DND-41 (cell line): Measurements from ENCODE around the gene COL23A1.

Experiments used
- ATAC-seq: fragments of 200-7000 bp; cut with Tn5 transposase; 3 replicates; pipeline ENCODE4 v1.9.1; 2021; ENCODE audit warnings: low read depth; ENCODE audit not compliant: insufficient read depth
- DNase-seq: peaks from one replicate; pipeline ENCODE4 v3.0.0-alpha.2; 2020
- H2AFZ ChIP-seq: 2 replicates; pipeline ENCODE4 v1.6.0; 2012; ENCODE audit warnings: low read depth, low read length
- H3K27ac ChIP-seq: 2 replicates; pipeline ENCODE4 v1.5.1; 2012; ENCODE audit warnings: low read length, inconsistent platforms
- H3K27me3 ChIP-seq: fragments of 200-600 bp; sonication (generic); 2 replicates; pipeline ENCODE4 v1.6.0; 2012; ENCODE audit warnings: low read length, mild to moderate bottlenecking, inconsistent platforms; ENCODE audit not compliant: insufficient read depth, poor library complexity
- H3K36me3 ChIP-seq: 2 replicates; pipeline ENCODE4 v1.5.1; 2012; ENCODE audit warnings: low read length, inconsistent platforms; ENCODE audit not compliant: insufficient read depth
- H3K4me1 ChIP-seq: 2 replicates; pipeline ENCODE4 v1.5.1; 2012; ENCODE audit warnings: mild to moderate bottlenecking, low read length; ENCODE audit not compliant: insufficient read depth
- H3K4me2 ChIP-seq: 2 replicates; pipeline ENCODE4 v1.6.0; 2012; ENCODE audit warnings: mild to moderate bottlenecking, moderate library complexity, low read length, inconsistent platforms; ENCODE audit not compliant: insufficient read depth
- H3K4me3 ChIP-seq, 2 experiments: fragments of 200-600 bp in 1 of 2; shearing (Covaris generic) in 1 of 2; 2 replicates each; pipeline ENCODE4 v1.5.1; 2012 to 2016; ENCODE audit warnings: inconsistent platforms in 2 of 2, low read length in 2 of 2, mild to moderate bottlenecking in 2 of 2, low read depth in 1 of 2, moderate library complexity in 1 of 2
- H3K79me2 ChIP-seq: 2 replicates; pipeline ENCODE4 v1.6.0; 2012; ENCODE audit warnings: low read length, inconsistent platforms; ENCODE audit not compliant: insufficient read depth
- H3K9ac ChIP-seq: 2 replicates; pipeline ENCODE4 v1.6.0; 2012; ENCODE audit warnings: low read depth, mild to moderate bottlenecking, inconsistent platforms, low read length, moderate library complexity
- H3K9me3 ChIP-seq: 2 replicates; pipeline ENCODE4 v1.5.1; 2012; ENCODE audit warnings: low read length, moderate library complexity, mild to moderate bottlenecking, inconsistent platforms; ENCODE audit not compliant: insufficient read depth, severe bottlenecking
- H4K20me1 ChIP-seq: 2 replicates; pipeline ENCODE4 v1.6.0; 2012; ENCODE audit warnings: low read length; ENCODE audit not compliant: insufficient read depth
- EZH2 ChIP-seq: IDR thresholded peaks from 3 replicates; pipeline ENCODE4 v1.6.1; 2012; ENCODE audit warnings: borderline replicate concordance, low read depth, mild to moderate bottlenecking, moderate library complexity, low read length, inconsistent platforms; ENCODE audit not compliant: severe bottlenecking
- TF ChIP-seq, protein P1 (sequence below): IDR thresholded peaks from 2 replicates; pipeline ENCODE4 v1.5.1; 2012; ENCODE audit warnings: borderline replicate concordance, low read length, moderate library complexity, mild to moderate bottlenecking; ENCODE audit not compliant: poor library complexity, severe bottlenecking; ENCODE audit errors: extremely low read depth

Gene COL23A1

DNA sequence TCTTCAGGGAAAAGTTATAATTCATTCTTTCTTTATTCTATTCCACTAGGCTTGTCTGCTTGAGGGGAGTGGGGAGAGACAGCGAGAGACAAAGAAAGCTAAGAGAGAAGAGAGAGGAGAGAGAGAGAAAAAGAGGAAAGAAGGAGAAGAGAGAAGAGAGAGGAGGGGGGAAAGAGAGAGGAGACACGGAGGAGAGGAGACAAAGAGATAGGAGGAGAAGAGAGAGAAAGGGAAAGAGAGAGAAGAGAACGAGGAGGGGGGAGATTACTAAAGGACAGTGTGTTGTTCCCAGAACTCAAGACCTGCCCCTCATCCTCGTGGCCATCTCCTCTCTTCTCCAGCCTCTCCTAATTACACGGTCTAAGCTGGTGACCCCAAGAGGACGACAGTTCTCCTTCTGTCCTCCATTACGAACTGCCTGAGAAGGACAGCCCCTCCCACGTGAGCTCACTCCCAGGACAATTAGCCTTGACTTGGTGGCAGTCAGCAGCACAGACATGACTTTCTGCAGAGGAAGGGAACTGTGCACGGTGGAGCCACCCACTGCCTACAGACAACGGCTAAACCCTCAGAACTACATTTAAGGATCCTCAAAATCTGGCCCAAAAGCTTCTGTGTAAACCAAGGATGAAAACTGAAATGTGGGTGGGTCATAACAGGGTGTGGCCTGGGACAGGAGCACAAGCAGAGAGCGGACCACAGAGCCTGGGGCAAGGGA is 99.1 kb downstream of the COL23A1 start:
- H2AFZ ChIP-seq = no peak overlapping the region
- no peak overlapping the region for H3K4me3 ChIP-seq

DNA sequence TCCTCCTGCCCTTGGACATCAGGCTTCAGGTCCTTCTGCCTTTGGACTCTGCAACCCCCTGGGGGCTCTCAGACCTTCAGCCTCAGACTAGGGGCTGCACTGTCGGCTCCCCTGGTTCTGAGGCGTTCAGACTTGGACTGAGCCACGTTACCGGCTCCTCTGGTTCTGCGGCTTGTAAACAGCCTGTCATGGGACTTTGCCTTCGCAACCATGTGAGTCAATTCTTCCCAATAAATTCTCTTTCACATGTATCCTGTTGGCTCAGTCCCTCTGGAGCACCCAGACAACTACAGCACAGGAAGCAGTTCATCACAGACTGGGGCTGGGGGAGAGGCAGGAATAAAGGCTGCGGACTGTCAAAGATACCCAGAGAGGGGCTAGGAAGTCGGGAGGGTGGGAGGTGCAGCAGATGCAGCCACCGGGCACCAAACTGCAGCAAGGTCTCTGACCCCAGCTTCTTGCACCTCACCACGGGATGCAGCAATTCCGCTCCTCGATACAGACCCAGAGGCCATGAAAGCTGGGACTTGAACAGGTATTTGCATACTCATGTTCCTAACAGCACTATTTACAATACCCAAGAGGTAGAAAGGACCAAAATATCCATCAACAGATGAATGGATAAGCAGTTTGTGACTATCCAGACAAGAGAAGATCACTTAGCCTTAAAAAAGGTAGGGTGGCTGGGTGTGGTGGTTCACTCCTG is 100.8 kb downstream of the COL23A1 start:
- Histone ChIP-seq H3K4me3 (no peak overlapping the region), H2AFZ (no peak overlapping the region), H3K27me3 (no peaks in the 10 kb centered on the region), H3K36me3 (no peaks in the 10 kb centered on the region), H3K79me2 (no peaks in the 10 kb centered on the region), H3K9me3 (no peaks in the 10 kb centered on the region), H4K20me1 (no peaks in the 10 kb centered on the region), H3K4me2 (no peak overlapping the region), H3K4me1 (no peaks in the 10 kb centered on the region; the same call in 1 of the 2 replicates), H3K27ac (no peak overlapping the region), H3K9ac (no peak overlapping the region)
- no peak for ATAC-seq
- DNase-seq = no peak
- TF ChIP-seq, protein P1, sequence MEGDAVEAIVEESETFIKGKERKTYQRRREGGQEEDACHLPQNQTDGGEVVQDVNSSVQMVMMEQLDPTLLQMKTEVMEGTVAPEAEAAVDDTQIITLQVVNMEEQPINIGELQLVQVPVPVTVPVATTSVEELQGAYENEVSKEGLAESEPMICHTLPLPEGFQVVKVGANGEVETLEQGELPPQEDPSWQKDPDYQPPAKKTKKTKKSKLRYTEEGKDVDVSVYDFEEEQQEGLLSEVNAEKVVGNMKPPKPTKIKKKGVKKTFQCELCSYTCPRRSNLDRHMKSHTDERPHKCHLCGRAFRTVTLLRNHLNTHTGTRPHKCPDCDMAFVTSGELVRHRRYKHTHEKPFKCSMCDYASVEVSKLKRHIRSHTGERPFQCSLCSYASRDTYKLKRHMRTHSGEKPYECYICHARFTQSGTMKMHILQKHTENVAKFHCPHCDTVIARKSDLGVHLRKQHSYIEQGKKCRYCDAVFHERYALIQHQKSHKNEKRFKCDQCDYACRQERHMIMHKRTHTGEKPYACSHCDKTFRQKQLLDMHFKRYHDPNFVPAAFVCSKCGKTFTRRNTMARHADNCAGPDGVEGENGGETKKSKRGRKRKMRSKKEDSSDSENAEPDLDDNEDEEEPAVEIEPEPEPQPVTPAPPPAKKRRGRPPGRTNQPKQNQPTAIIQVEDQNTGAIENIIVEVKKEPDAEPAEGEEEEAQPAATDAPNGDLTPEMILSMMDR = no peak
- TF ChIP-seq EZH2 = no peak

More for the DNA sequence above, 99.1 kb downstream of the COL23A1 start:
- Histone ChIP-seq H3K36me3 (no peaks in the 10 kb centered on the region), H3K4me2 (no peak overlapping the region), H3K27me3 (no peaks in the 10 kb centered on the region), H4K20me1 (no peaks in the 10 kb centered on the region), H3K9me3 (no peaks in the 10 kb centered on the region), H3K9ac (no peak overlapping the region), H3K27ac (no peak overlapping the region), H3K4me1 (no peaks in the 10 kb centered on the region), H3K79me2 (no peaks in the 10 kb centered on the region)
- TF ChIP-seq, protein P1 = no peak
- no peak for TF ChIP-seq EZH2
- DNase-seq = no peak
- no peak for ATAC-seq

DNA sequence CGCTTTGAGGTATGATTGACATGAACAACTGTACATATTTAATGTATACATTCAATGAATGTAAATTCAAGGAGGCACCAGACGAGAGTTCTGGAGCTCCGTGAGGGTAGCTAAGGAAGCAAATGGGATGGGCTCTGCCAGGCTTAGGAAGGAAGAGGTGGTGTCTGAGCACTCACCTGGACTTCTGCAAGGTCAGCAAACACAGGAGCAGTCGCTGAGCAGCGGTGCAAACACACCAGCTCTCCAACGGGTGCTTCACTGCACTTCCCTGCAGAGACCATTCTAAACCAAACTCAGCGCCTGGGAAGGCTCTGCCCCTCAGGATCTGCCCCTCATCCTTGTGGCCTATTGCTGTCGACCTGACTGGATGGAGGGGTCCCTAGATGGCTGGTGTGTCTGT is 101.5 kb downstream of the COL23A1 start:
- no peak overlapping the region for H3K27ac ChIP-seq
- H3K27me3 ChIP-seq = no peaks in the 10 kb centered on the region
- H3K9ac ChIP-seq = no peak overlapping the region
- H3K9me3 ChIP-seq = no peaks in the 10 kb centered on the region
- no peaks in the 10 kb centered on the region for H4K20me1 ChIP-seq
- DNase-seq (no peak), ATAC-seq (no peak)
- no peaks in the 10 kb centered on the region for H3K36me3 ChIP-seq
- no peak overlapping the region for H3K4me2 ChIP-seq
- peaks cover 7% of the 10 kb centered on the region for H3K4me1 ChIP-seq
- TF ChIP-seq, protein P1 = no peak
- no peak for TF ChIP-seq EZH2
- H3K79me2 ChIP-seq = no peaks in the 10 kb centered on the region
- H2AFZ ChIP-seq = no peak overlapping the region
- no peak overlapping the region for H3K4me3 ChIP-seq
